HepG2 (cell line): ENCODE data around the gene CRAT. TPM values are rescaled to one million over a fixed set of nuclear protein-coding genes. Genes with fewer than 3 reads are reported as not detected.

ENCODE experiments used
- ADNP ChIP-seq: sonication (generic); formaldehyde crosslinking; IDR thresholded peaks from 2 replicates; pipeline ENCODE4 v1.4.0; 2020; ENCODE audit warnings: missing genetic modification reagents
- AGO1 ChIP-seq: fragments of 200-400 bp; formaldehyde crosslinking; IDR thresholded peaks from 2 replicates; pipeline ENCODE4 v1.6.1; 2017; ENCODE audit warnings: mild to moderate bottlenecking, low read depth, low read length, moderate library complexity; ENCODE audit not compliant: poor library complexity, severe bottlenecking
- CCAR2 ChIP-seq: fragments of 200-400 bp; formaldehyde crosslinking; optimal IDR thresholded peaks from 2 replicates; pipeline ENCODE3; 2018; ENCODE audit warnings: low read depth, mild to moderate bottlenecking, low read length, moderate library complexity
- DR1 ChIP-seq: sonication (generic); formaldehyde crosslinking; IDR thresholded peaks from 2 replicates; pipeline ENCODE4 v1.8.0; 2021; ENCODE audit warnings: mild to moderate bottlenecking, missing genetic modification reagents, inconsistent platforms
- HIC2 ChIP-seq: sonication (generic); formaldehyde crosslinking; IDR thresholded peaks from 2 replicates; pipeline ENCODE4 v1.9.0; 2022; ENCODE audit warnings: low read depth, missing genetic modification reagents
- HINFP ChIP-seq: sonication (generic); formaldehyde crosslinking; IDR thresholded peaks from 2 replicates; pipeline ENCODE4 v1.4.0; 2020; ENCODE audit warnings: low read depth, mild to moderate bottlenecking, missing genetic modification reagents
- KDM3A ChIP-seq: IDR thresholded peaks from 2 replicates; pipeline ENCODE4 v1.6.1; 2018; ENCODE audit warnings: low read depth, missing compliant biosample characterization
- KMT2B ChIP-seq: IDR thresholded peaks from 2 replicates; pipeline ENCODE4 v1.6.1; 2016; ENCODE audit warnings: missing genetic modification reagents, missing compliant biosample characterization
- MXD3 ChIP-seq: IDR thresholded peaks from 2 replicates; pipeline ENCODE4 v1.6.1; 2016; ENCODE audit warnings: mild to moderate bottlenecking, missing biosample characterization, missing genetic modification reagents
- NFRKB ChIP-seq: fragments of 450-650 bp; IDR thresholded peaks from 2 replicates; pipeline ENCODE4 v1.6.1; 2017
- RELA ChIP-seq: sonication (generic); formaldehyde crosslinking; IDR thresholded peaks from 2 replicates; pipeline ENCODE4 v1.4.0; 2020; ENCODE audit warnings: missing genetic modification reagents
- REST ChIP-seq, 2 experiments: IDR thresholded peaks; 2 replicates each; pipeline ENCODE4 v1.6.1; 2011 to 2012; ENCODE audit warnings: low read length in 2 of 2, borderline replicate concordance in 1 of 2, low read depth in 1 of 2, mild to moderate bottlenecking in 1 of 2, moderate library complexity in 1 of 2
- SMAD3 ChIP-seq: sonication (generic); formaldehyde crosslinking; IDR thresholded peaks from 2 replicates; pipeline ENCODE4 v1.4.0; 2020; ENCODE audit warnings: missing genetic modification reagents
- SNAI1 ChIP-seq: sonication (generic); formaldehyde crosslinking; IDR thresholded peaks from 2 replicates; pipeline ENCODE4 v1.5.0; 2020; ENCODE audit warnings: mild to moderate bottlenecking, missing genetic modification reagents, borderline replicate concordance
- TAF1 ChIP-seq: sonication (generic); formaldehyde crosslinking; IDR thresholded peaks from 2 replicates; pipeline ENCODE4 v1.4.0; 2020; ENCODE audit warnings: missing genetic modification reagents
- YY1 ChIP-seq: IDR thresholded peaks from 2 replicates; pipeline ENCODE4 v1.6.1; 2011; ENCODE audit warnings: low read length, low read depth, moderate library complexity, mild to moderate bottlenecking; ENCODE audit not compliant: insufficient read depth, insufficient replicate concordance
- ZFP91 ChIP-seq: sonication (generic); formaldehyde crosslinking; IDR thresholded peaks from 2 replicates; pipeline ENCODE4 v1.9.0; 2022; ENCODE audit warnings: missing genetic modification reagents, mild to moderate bottlenecking, borderline replicate concordance
- ZNF792 ChIP-seq: IDR thresholded peaks from 2 replicates; pipeline ENCODE4 v1.6.1; 2016
- ZSCAN9 ChIP-seq: IDR thresholded peaks from 2 replicates; pipeline ENCODE4 v1.6.1; 2016; ENCODE audit warnings: borderline replicate concordance
- polyA plus RNA-seq, 8 experiments: library from polyadenylated mRNA; depleted of rRNA in 3 of 8; stranded (reverse) in 7 of 8; unstranded in 1 of 8; fragments of >200 nt; fragmentation: Illumina TruSeq in 4 of 8; extraction: Trizol in 4 of 8; gene quantifications; 2 replicates each; pipeline versions ENCODE4 v1.2.1 to v1.2.3, GENCODE V29; 2011 to 2016; ENCODE audit warnings: low read depth in 4 of 8, missing spikeins in 1 of 8, mixed read lengths in 1 of 8; ENCODE audit not compliant: insufficient read depth in 1 of 8
- total RNA-seq, 5 experiments: library from RNA; depleted of rRNA; stranded (reverse); fragments of >200 nt; fragmentation: Illumina TruSeq; extraction: Trizol; gene quantifications; 2 replicates each; pipeline ENCODE4 v1.2.3, GENCODE V29; 2016; ENCODE audit warnings: low read depth in 1 of 5

CRAT gene
- total and polyA plus RNA-seq, 2 of the 13 experiments (the other 11 are each of a cell fraction or from before 2014, with no cell fraction given), result 26.1 to 26.6 TPM

GRCh38 chr9:129059796-129060785 is 50.5 kb downstream of the CRAT start (continued):
- TF ChIP-seq ZFP91 (CRISPR knock-in tag) (peak; percentile 33; the same call in 1 of the 2 replicates), YY1 (no peak), KMT2B (CRISPR knock-in tag) (no peak), NFRKB (no peak), CCAR2 (no peak), HINFP (no peak), REST (IDR thresholded peaks at IDR 0.05; ENCODE audit: borderline replicate concordance in 1 of 2, low read depth in 1 of 2, low read length in 2 of 2) (no peak), DR1 (no peak), ZNF792 (CRISPR knock-in tag) (no peak), RELA (CRISPR knock-in tag) (no peak), KDM3A (no peak), TAF1 (CRISPR knock-in tag) (no peak), HIC2 (CRISPR knock-in tag) (peak; percentile 54; the same call in 1 of the 2 replicates), SNAI1 (no peak), MXD3 (CRISPR knock-in tag) (no peak), AGO1 (no peak), ADNP (no peak), ZSCAN9 (CRISPR knock-in tag) (no peak), SMAD3 (no peak)
